Spleen (tissue), 11 donors: ENCODE results near the gene DMWD. TPM values are rescaled to one million over a fixed set of nuclear protein-coding genes. Genes with fewer than 3 reads are reported as not detected.

ENCODE experiments used
- DNase-seq: peaks from one replicate; pipeline ENCODE4 v3.0.0-alpha.2; 2020
- H3K27ac ChIP-seq, 8 donors: fragments of 200-600 bp; sonication (generic) in 7 of 8; 1 replicate in 4 of 8; 2 replicates in 4 of 8; pipeline versions ENCODE4 v1.5.0 to v1.8.0; 2016 to 2021; ENCODE audit warnings: inconsistent platforms in 4 of 8, mild to moderate bottlenecking in 4 of 8, moderate library complexity in 1 of 8
- H3K27me3 ChIP-seq, 7 donors: fragments of 200-600 bp; sonication (generic) in 6 of 7; replicated peaks in 1 of 7; 1 replicate in 4 of 7; 2 replicates in 3 of 7; pipeline versions ENCODE4 v1.5.0 to v1.8.0; 2016 to 2021; ENCODE audit warnings: inconsistent platforms in 3 of 7, mild to moderate bottlenecking in 1 of 7
- H3K36me3 ChIP-seq, 6 donors: fragments of 200-600 bp; sonication (generic) in 5 of 6; 1 replicate in 4 of 6; 2 replicates in 2 of 6; pipeline versions ENCODE4 v1.5.0 to v1.8.0; 2016 to 2021; ENCODE audit warnings: inconsistent platforms in 2 of 6
- H3K4me1 ChIP-seq, 6 donors: fragments of 200-600 bp; sonication (generic) in 5 of 6; 1 replicate in 3 of 6; 2 replicates in 3 of 6; pipeline versions ENCODE4 v1.5.0 to v1.8.0; 2016 to 2021; ENCODE audit warnings: inconsistent platforms in 3 of 6
- H3K4me3 ChIP-seq, 8 donors: fragments of 200-600 bp; sonication (generic) in 7 of 8; 1 replicate in 4 of 8; 2 replicates in 4 of 8; pipeline versions ENCODE4 v1.5.0 to v1.8.0; 2016 to 2021; ENCODE audit warnings: inconsistent platforms in 4 of 8, mild to moderate bottlenecking in 4 of 8, moderate library complexity in 2 of 8
- H3K9me3 ChIP-seq, 8 donors: fragments of 200-600 bp; sonication (generic) in 7 of 8; 1 replicate in 4 of 8; 2 replicates in 4 of 8; pipeline versions ENCODE4 v1.5.0 to v1.8.0; 2016 to 2021; ENCODE audit warnings: inconsistent platforms in 4 of 8
- CTCF ChIP-seq, 11 experiments: fragments of 200-600 bp in 7 of 11; fragments of 450-650 bp in 4 of 11; sonication (generic) in 4 of 11; IDR thresholded peaks in 8 of 11; conservative IDR thresholded peaks in 3 of 11; 1 replicate in 7 of 11; 2 replicates in 4 of 11; pipeline versions ENCODE4 v1.4.0 to v1.8.0; 2016 to 2021; ENCODE audit warnings: antibody characterized with exemption in 11 of 11, inconsistent platforms in 4 of 11, mild to moderate bottlenecking in 1 of 11
- POLR2A ChIP-seq, 3 donors: fragments of 450-650 bp; IDR thresholded peaks; one replicate each; pipeline ENCODE4 v1.5.1; 2017; ENCODE audit warnings: antibody characterized with exemption in 3 of 3, mild to moderate bottlenecking in 1 of 3
- POLR2AphosphoS5 ChIP-seq, 3 donors: sonication (generic); formaldehyde crosslinking; IDR thresholded peaks; one replicate each; pipeline ENCODE4 v1.5.1; 2017; ENCODE audit warnings: antibody characterized with exemption in 3 of 3
- WGBS, 5 donors: extraction: QIAGEN DNeasy Blood & Tissue Kit in 3 of 5; methylation state at CpG; one replicate each; pipeline versions ENCODE4 v1.1.5 to v1.1.7; 2013 to 2018; 5-methylcytosine and 5-hydroxymethylcytosine counted together
- intact Hi-C: fragments of 100-400 bp; cut with DNase I; formaldehyde crosslinking; loops from one replicate; pipeline ENCODE4 v1.15.0; 2023; ENCODE audit warnings: low total_unique reads
- polyA plus RNA-seq, 3 donors: library from polyadenylated mRNA; stranded (reverse); fragments of 200-250 nt; gene quantifications; one replicate each; pipeline ENCODE4 v1.2.1, GENCODE V29; 2013
- total RNA-seq, 7 donors: library from RNA; depleted of rRNA in 3 of 7; stranded (reverse); fragments of >200 nt in 3 of 7; fragmentation: NEBNext Ultra II Directional in 4 of 7; extraction: Animal tissue kit (Norgen Biotek cat#: 25700) in 4 of 7; gene quantifications; one replicate each; pipeline versions ENCODE4 v1.1.0 to v1.2.1, GENCODE V29; 2016 to 2021
- donor health status: healthy with polysubstance abuse.
- donor health status: DM: no; HTN: no; CAD: no; lungs with moderate emphysema.
- donor health status: DM: no; HTN: no; CAD: no.
- donor health status: Bipolar disorder and iron deficiency.
- donor health status: healthy.
- donor health status: DM: no; HTN: no; CAD: no.
- donor health status: DM: yes; HTN: yes; CAD: no.

DMWD gene
- total and polyA plus RNA-seq, 10 donors, result 6.4 to 57.0 (median 42.6) TPM

GRCh38 chr19:45821103-45821521 is 28.5 kb upstream of the DMWD start:
- TF ChIP-seq POLR2AphosphoS5 (IDR thresholded peaks at IDR 0.05), result no peak
- no peak for TF ChIP-seq CTCF (IDR thresholded peaks at IDR 0.05 in 8 of 11, conservative IDR thresholded peaks at IDR 0.05 in 3 of 11)
- no peak for TF ChIP-seq POLR2A (IDR thresholded peaks at IDR 0.05)

GRCh38 chr19:45820413-45821102 is 27.9 kb upstream of the DMWD start:
- peaks cover 0 to 24% (median 18%) of the 10 kb centered on the region in 6 donors for H3K4me1 ChIP-seq
- 71 to 78% (median 77%) methylated on average over 20 of the region's 20 CpGs for whole genome bisulfite sequencing, 5 donors
- peaks cover 0 to 10% (median 0%) of the 10 kb centered on the region in 7 donors for H3K27me3 ChIP-seq

More at GRCh38 chr19:45821103-45821521, 28.5 kb upstream of the DMWD start:
- intact Hi-C loops, result no loop called here
- H3K27ac ChIP-seq, result no peak overlapping the region
- peaks cover 0 to 89% (median 62%) of the 10 kb centered on the region in 6 donors for H3K36me3 ChIP-seq
- H3K4me1 ChIP-seq, result peaks cover 0 to 19% (median 13%) of the 10 kb centered on the region in 6 donors
- H3K4me3 ChIP-seq, result no peak overlapping the region
- DNase-seq, result no peak
- peaks cover 0 to 5% (median 0%) of the 10 kb centered on the region in 7 donors for H3K27me3 ChIP-seq
- 88 to 91% (median 91%) methylated on average over 8 of the region's 8 CpGs for WGBS, 5 donors
- H3K9me3 ChIP-seq, result no peaks in the 10 kb centered on the region

GRCh38 chr19:45819769-45820168 is 27.1 kb upstream of the DMWD start:
- Histone ChIP-seq H3K36me3 (peaks cover 0 to 89% (median 49%) of the 10 kb centered on the region in 6 donors), H3K27me3 (peaks cover 0 to 18% (median 3%) of the 10 kb centered on the region in 7 donors), H3K27ac (no peak overlapping the region), H3K4me1 (peaks cover 0 to 32% (median 23%) of the 10 kb centered on the region in 6 donors), H3K9me3 (no peaks in the 10 kb centered on the region), H3K4me3 (no peak overlapping the region)
- intact Hi-C loops, result no loop called here
- TF ChIP-seq POLR2A (IDR thresholded peaks at IDR 0.05) (no peak), POLR2AphosphoS5 (IDR thresholded peaks at IDR 0.05) (peak in 1 of 3 donors; percentile 38)
- DNase-seq, result no peak
- WGBS, 5 donors, result 91 to 98% (median 92%) methylated on average over 5 to 6 of the region's 6 CpGs

More at GRCh38 chr19:45820413-45821102, 27.9 kb upstream of the DMWD start:
- TF ChIP-seq POLR2AphosphoS5 (IDR thresholded peaks at IDR 0.05) (peak in 2 of 3 donors; percentile 30 to 71), POLR2A (IDR thresholded peaks at IDR 0.05) (no peak), CTCF (IDR thresholded peaks at IDR 0.05 in 8 of 11, conservative IDR thresholded peaks at IDR 0.05 in 3 of 11) (no peak)
- H3K9me3 ChIP-seq, result no peaks in the 10 kb centered on the region
- intact Hi-C loops, result no loop called here
- no peak overlapping the region for H3K4me3 ChIP-seq
- H3K36me3 ChIP-seq, result peaks cover 0 to 89% (median 57%) of the 10 kb centered on the region in 6 donors
- no peak overlapping the region for H3K27ac ChIP-seq
- no peak for DNase-seq

- no peak overlapping the region for H3K27ac ChIP-seq
- H3K4me3 ChIP-seq, result no peak overlapping the region
- H3K27me3 ChIP-seq, result peaks cover 0 to 38% (median 3%) of the 10 kb centered on the region in 7 donors
- intact Hi-C loops, result no loop called here
- peaks cover 0 to 34% (median 23%) of the 10 kb centered on the region in 6 donors for H3K4me1 ChIP-seq
- H3K9me3 ChIP-seq, result no peaks in the 10 kb centered on the region
- WGBS, 5 donors, result 85 to 92% (median 88%) methylated on average over 8 to 19 of the region's 19 CpGs
- peak; percentile 81 for DNase-seq
- peaks cover 0 to 76% (median 31%) of the 10 kb centered on the region in 6 donors for H3K36me3 ChIP-seq
- peak in 1 of 11 experiments; percentile 1 for TF ChIP-seq CTCF (IDR thresholded peaks at IDR 0.05 in 8 of 11, conservative IDR thresholded peaks at IDR 0.05 in 3 of 11)
- TF ChIP-seq POLR2AphosphoS5 (IDR thresholded peaks at IDR 0.05), result peak in 1 of 3 donors; percentile 56
- TF ChIP-seq POLR2A (IDR thresholded peaks at IDR 0.05), result no peak
These were observed 25.2 kb upstream of the DMWD start for GRCh38 chr19:45817725-45818301.
